GM19240 (cell line): Measurements from ENCODE around the gene GPR89B.
"Not testable (repeated sequence)": the region's sequence is repeated elsewhere in the genome, so short reads cannot be mapped to it uniquely, and the experiment has no call there.

ENCODE experiments used
- DNase-seq: peaks from one replicate; pipeline ENCODE4 v3.0.0; 2011; ENCODE audit warnings: low spot score; ENCODE audit not compliant: insufficient read length

GPR89B gene

GRCh38 chr1:147928236-147929132 lies at the start of gene GPR89B:
TSS of gene GPR89B (plus strand) at chr1:147928420. CDS start at chr1:147928537, 117 bp downstream.
- peak; percentile 41 for DNase-seq

GRCh38 chr1:147879911-147880310 lies 48.3 kb upstream of the GPR89B start:
- DNase-seq, result no peak

GRCh38 chr1:147882535-147882934 lies 45.7 kb upstream of the GPR89B start:
- no peak for DNase-seq

- peak; percentile 42 for DNase-seq
Measured at GRCh38 chr1:147890177-147890790, 37.9 kb upstream of the GPR89B start.

DNA sequence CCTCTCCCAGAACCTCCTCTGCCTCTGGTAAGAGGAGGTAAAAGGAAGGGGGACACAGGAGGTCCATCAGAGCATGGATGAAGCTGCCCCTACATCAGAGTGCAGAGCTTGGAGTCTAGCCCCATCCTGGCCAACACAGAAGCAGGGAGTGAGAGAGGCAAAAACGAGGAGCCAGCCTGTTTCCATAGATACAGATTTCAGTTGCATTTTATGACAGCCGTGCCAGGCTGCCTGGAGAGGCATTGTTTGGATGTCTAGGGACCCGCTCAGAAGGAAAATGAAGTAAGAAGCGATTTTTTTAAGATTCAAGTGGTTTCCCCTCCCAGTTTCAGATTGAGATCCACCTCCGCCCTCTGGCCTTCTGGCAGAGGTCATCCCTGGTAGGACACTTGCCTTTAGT lies 37.1 kb upstream of the GPR89B start:
- DNase-seq, result no peak

GRCh38 chr1:147892216-147892615 lies 36.0 kb upstream of the GPR89B start:
- no peak for DNase-seq

DNA sequence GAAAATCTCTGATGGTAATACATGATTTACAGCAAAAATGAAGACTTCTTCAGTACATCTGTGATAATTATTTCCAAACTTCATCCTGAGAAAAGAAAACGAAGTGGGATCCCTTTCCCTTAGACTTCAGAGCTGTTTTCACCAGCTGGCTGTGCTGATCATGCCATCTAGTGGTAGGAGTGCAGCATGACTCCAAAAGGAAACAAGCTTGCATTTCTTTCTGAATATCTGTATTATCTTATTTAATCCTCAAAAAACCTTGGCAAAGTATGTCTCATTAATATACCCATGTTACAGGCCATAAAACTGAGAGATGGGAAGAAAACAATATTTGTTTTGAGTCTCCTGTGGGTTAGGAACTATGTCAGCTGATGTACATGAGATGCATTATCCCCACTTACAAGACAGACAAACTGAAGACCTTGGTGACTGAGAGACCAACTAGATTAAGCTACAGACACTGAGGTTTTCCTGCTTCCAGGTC lies 35.4 kb upstream of the GPR89B start:
- DNase-seq, result no peak

DNA sequence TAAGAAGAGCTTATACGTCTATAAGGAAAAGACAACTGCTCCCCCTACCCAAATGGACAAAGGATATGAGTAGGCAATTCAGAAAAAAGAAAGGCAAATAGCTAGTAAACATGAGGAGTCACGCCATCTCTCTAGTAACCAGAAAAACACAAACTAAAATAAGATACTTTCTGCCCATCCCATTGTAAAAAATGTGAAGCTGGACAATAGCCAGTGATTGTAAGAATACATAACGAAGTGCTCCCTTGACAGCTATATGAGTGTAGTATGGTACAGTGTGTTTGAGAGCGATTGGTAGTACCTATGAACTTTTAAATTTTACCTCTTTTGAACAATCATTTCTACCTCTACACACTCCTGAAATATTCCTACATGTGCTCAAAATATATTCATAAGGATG lies 33.1 kb upstream of the GPR89B start:
- no peak for DNase-seq

GRCh38 chr1:147897029-147897752 lies 31.0 kb upstream of the GPR89B start:
- DNase-seq, result no peak

DNA sequence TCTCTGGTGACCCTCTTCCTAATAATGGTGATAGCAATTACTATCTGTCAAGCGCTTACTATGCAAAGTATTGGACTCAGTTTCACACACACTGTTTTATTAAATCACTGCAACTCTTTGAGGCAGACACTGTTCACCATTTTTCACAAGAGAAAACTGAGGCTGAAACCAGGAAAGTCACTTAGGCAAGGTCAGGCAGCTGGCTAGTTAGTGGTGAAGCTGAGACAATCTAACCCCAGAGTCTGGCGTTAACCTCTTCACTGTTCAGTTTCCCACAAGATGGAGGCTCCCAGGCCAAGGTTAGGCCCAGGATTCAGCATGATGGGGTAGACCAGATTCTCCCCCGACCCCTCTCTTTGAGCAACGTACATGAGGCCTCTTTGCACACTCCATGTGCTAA lies 30.4 kb upstream of the GPR89B start:
- no peak for DNase-seq

DNA sequence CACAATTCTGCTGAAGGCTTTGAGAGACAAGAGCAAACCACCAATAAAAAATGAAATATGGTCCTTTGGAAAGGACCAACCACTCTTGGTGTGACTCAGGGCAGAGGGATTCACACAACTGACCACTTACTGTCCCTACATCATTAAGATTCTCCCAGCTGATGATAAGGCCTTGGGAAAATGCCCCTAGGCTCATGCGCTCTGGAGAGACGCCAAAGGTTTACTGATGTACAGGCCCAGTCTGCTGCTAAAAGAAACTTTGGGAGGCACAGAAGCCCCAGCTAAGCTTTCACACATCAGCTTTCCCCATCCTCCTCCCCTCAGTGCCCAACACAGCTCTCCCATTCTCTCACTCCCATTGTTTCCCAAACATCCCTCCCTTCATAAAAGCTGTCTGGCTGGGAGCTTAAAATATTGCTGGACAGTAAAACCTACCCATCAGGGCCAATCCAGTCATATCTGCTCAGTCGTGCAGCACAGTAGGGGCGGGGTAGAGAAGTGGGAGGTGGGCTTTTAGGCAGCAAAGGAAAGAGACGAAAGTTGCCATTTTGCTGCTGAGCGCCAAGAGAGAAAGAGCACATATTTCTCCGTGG lies 25.9 kb upstream of the GPR89B start, which contains the start of gene GJA8:
GJA8 (plus strand) TSS at position 543 of the 593 bp plus-strand sequence. CDS start 5,161 bp downstream, outside the sequence.
- DNase-seq, result no peak

DNA sequence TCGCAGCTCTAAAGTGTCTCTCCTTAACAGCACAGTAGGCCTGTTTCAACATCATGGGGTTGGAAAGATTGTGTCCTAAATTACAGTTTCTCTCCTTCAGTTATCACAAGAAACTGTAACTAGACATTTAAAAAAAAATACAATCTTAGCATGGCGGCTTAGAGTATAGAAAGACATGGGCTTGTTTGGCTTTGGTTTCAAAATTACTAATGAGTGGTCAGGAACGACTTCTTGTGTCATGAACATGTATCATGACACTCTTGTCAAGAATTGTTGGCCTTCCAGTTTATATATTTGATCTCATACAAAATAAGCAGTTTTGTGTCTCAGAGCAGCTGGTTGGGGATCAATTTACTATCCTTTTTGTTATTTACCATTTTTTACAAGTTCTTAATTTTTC lies 23.5 kb upstream of the GPR89B start:
- no peak for DNase-seq

DNA sequence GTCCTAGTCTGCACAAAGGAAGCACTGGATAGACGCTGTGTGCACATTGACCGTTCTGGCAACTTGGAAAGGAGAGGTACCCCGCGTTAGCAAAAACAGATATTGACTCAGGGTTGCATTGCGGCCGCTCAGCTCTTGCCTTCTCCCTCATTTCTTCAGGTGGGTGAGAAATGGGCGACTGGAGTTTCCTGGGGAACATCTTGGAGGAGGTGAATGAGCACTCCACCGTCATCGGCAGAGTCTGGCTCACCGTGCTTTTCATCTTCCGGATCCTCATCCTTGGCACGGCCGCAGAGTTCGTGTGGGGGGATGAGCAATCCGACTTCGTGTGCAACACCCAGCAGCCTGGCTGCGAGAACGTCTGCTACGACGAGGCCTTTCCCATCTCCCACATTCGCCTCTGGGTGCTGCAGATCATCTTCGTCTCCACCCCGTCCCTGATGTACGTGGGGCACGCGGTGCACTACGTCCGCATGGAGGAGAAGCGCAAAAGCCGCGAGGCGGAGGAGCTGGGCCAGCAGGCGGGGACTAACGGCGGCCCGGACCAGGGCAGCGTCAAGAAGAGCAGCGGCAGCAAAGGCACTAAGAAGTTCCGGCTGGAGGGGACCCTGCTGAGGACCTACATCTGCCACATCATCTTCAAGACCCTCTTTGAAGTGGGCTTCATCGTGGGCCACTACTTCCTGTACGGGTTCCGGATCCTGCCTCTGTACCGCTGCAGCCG lies 20.3 kb upstream of the GPR89B start:
- no peak for DNase-seq

- DNase-seq, result no peak
Measured at GRCh38 chr1:147912553-147912952, 15.7 kb upstream of the GPR89B start.

GRCh38 chr1:147913362-147913942 lies 14.8 kb upstream of the GPR89B start:
- no peak for DNase-seq

- DNase-seq, result no peak
Measured at GRCh38 chr1:147919896-147920295, 8.3 kb upstream of the GPR89B start.

GRCh38 chr1:147924813-147925212 lies 3.4 kb upstream of the GPR89B start:
- DNase-seq, result no peak

DNA sequence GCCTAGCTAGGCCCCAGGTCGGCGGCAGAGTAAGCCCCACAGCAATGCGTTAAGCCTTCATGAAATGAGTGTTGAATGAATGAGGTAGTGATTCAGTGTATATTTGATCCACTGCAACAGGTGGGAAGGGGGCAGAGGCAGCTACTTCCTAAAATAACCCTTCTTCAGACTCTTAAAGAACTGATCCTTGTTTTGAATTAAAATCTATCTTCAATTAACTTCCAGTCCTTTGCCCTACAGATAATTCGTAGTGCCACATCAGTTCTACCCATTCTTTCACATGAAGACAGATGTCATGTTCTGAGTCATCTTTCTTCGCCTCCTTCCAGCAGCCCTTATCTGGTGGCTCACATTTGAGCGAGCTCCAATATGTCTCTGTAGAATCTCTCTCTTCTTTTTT lies 1.0 kb upstream of the GPR89B start:
- not testable (repeated sequence) for DNase-seq

DNA sequence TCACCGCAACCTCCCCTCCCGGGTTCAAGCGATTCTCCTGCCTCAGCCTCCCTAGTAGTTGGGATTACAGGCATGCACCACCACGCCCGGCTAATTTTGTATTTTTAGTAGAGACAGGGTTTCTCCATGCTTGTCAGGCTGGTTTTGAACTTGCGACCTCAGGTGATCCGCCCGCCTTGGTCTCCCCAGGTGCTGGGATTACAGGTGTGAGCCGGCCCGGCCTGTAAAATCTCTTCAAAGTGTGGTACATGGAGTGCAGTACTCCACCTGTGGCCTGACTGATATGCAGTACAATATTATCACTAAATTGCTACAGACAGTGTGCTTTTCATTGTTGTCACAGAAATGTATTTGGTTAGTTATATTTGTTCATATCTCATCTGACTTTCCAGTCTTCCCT lies 531 bp upstream of the GPR89B start:
- not testable (repeated sequence) for DNase-seq

- DNase-seq, result not testable (repeated sequence)
Measured at GRCh38 chr1:147931137-147931536, 2.9 kb downstream of the GPR89B start.
